HepG2 (cell line): Measurements from ENCODE around the gene DUXA. TPM values are rescaled to one million over a fixed set of nuclear protein-coding genes. Genes with fewer than 3 reads are reported as not detected.

ENCODE experiments used
- KDM5A ChIP-seq: fragments of 200-600 bp; sonication (generic); IDR thresholded peaks from 2 replicates; pipeline ENCODE4 v1.7.0; 2018; ENCODE audit warnings: antibody characterized with exemption, mild to moderate bottlenecking, low read length, borderline replicate concordance
- KLF15 ChIP-seq: sonication (generic); formaldehyde crosslinking; IDR thresholded peaks from 2 replicates; pipeline ENCODE4 v1.8.1; 2023; ENCODE audit warnings: borderline replicate concordance, mild to moderate bottlenecking, inconsistent platforms, missing genetic modification reagents, mixed read lengths
- MEF2D ChIP-seq: sonication (generic); formaldehyde crosslinking; IDR thresholded peaks from 2 replicates; pipeline ENCODE4 v1.5.1; 2020; ENCODE audit warnings: mild to moderate bottlenecking, missing genetic modification reagents
- NR3C1 ChIP-seq: sonication (generic); formaldehyde crosslinking; IDR thresholded peaks from 2 replicates; pipeline ENCODE4 v1.4.0; 2020; ENCODE audit warnings: missing genetic modification reagents
- SCMH1 ChIP-seq: sonication (generic); formaldehyde crosslinking; IDR thresholded peaks from 2 replicates; pipeline ENCODE4 v1.9.0; 2021; ENCODE audit warnings: missing genetic modification reagents, mild to moderate bottlenecking, borderline replicate concordance
- ZNF121 ChIP-seq: sonication (generic); formaldehyde crosslinking; IDR thresholded peaks from 2 replicates; pipeline ENCODE4 v1.5.0; 2020; ENCODE audit warnings: mild to moderate bottlenecking, missing genetic modification reagents
- ZNF337 ChIP-seq: sonication (generic); formaldehyde crosslinking; IDR thresholded peaks from 2 replicates; pipeline ENCODE4 v1.5.1; 2020; ENCODE audit warnings: missing genetic modification reagents, low read depth, mild to moderate bottlenecking, borderline replicate concordance
- ZNF354B ChIP-seq: sonication (generic); formaldehyde crosslinking; IDR thresholded peaks from 2 replicates; pipeline ENCODE4 v1.8.0; 2022; ENCODE audit warnings: mild to moderate bottlenecking, missing genetic modification reagents
- ZNF703 ChIP-seq: sonication (generic); formaldehyde crosslinking; IDR thresholded peaks from 2 replicates; pipeline ENCODE4 v1.5.1; 2020; ENCODE audit warnings: missing genetic modification reagents, mild to moderate bottlenecking, moderate library complexity, borderline replicate concordance
- polyA plus RNA-seq, 8 experiments: library from polyadenylated mRNA; depleted of rRNA in 3 of 8; stranded (reverse) in 7 of 8; unstranded in 1 of 8; fragments of >200 nt; fragmentation: Illumina TruSeq in 4 of 8; extraction: Trizol in 4 of 8; gene quantifications; 2 replicates each; pipeline versions ENCODE4 v1.2.1 to v1.2.3, GENCODE V29; 2011 to 2016; ENCODE audit warnings: low read depth in 4 of 8, missing spikeins in 1 of 8, mixed read lengths in 1 of 8; ENCODE audit not compliant: insufficient read depth in 1 of 8
- total RNA-seq, 5 experiments: library from RNA; depleted of rRNA; stranded (reverse); fragments of >200 nt; fragmentation: Illumina TruSeq; extraction: Trizol; gene quantifications; 2 replicates each; pipeline ENCODE4 v1.2.3, GENCODE V29; 2016; ENCODE audit warnings: low read depth in 1 of 5
- TF ChIP-seq, protein P1 (sequence below), 2 experiments: sonication (generic) in 1 of 2; formaldehyde crosslinking in 1 of 2; IDR thresholded peaks; 2 replicates each; pipeline versions ENCODE4 v1.4.0 to v1.6.1; 2016 to 2020; ENCODE audit warnings: borderline replicate concordance in 1 of 2, low read depth in 1 of 2, mild to moderate bottlenecking in 1 of 2, missing genetic modification reagents in 1 of 2
- TF ChIP-seq, protein P2 (sequence below): sonication (generic); formaldehyde crosslinking; IDR thresholded peaks from 2 replicates; pipeline ENCODE4 v1.4.0; 2020; ENCODE audit warnings: missing genetic modification reagents
- TF ChIP-seq, protein P3 (sequence below): sonication (generic); formaldehyde crosslinking; IDR thresholded peaks from 2 replicates; pipeline ENCODE4 v1.8.1; 2023; ENCODE audit warnings: missing genetic modification reagents, mild to moderate bottlenecking, borderline replicate concordance

The DUXA gene
- total and polyA plus RNA-seq, 2 of the 13 experiments (the other 11 are each of a cell fraction or from before 2014, with no cell fraction given), result not detected

DNA sequence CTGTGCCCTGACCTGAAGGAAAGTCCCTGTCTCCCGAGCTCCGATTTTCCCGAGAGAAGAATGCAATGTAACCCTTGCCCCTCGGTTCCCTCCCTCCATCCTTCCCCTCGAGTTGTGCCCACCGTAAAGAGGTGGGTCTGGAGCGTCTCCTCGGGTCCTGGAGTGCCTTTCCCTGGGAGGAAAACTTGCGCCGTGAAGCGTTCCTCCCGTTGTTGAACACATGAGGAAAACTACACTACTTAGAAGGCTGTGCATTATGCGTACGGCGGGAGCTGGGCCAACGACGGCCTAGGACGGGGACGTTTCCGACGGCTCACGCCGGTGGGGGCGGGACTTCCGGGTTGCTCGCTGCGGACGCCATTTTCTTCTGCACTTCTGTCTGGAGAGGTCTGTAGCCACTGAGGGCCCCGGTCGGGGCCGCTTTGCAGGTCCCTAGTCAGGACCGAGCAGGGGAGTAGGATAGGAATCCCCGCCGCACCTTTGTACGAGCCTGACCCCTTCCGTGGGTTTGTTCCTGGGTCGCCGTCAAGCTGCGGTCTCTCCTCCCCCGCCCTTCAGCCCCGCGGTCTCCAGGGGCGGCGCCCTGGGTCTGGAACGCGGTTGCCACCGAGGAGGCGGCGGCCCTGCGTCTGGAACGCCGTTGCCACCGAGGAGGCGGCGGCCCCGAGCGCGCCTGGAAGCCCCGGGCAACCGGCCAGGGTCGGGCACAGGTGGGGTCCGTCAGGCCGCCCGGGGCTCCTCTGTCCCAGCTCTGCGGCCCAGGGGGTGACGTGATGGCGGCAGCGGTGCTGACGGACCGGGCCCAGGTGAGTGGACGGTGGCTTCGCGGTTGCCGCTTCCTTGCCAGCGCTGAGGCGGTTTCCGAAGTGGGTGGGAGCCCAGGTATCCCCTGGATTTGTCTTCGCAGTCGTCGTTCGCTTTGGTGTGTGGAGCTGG lies 24.1 kb upstream of the DUXA start, which contains the start of gene ZNF264 (continued):
- TF ChIP-seq, protein P1, sequence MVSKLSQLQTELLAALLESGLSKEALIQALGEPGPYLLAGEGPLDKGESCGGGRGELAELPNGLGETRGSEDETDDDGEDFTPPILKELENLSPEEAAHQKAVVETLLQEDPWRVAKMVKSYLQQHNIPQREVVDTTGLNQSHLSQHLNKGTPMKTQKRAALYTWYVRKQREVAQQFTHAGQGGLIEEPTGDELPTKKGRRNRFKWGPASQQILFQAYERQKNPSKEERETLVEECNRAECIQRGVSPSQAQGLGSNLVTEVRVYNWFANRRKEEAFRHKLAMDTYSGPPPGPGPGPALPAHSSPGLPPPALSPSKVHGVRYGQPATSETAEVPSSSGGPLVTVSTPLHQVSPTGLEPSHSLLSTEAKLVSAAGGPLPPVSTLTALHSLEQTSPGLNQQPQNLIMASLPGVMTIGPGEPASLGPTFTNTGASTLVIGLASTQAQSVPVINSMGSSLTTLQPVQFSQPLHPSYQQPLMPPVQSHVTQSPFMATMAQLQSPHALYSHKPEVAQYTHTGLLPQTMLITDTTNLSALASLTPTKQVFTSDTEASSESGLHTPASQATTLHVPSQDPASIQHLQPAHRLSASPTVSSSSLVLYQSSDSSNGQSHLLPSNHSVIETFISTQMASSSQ (IDR thresholded peaks at IDR 0.05; ENCODE audit: low read depth), result no peak
- TF ChIP-seq, protein P1 (CRISPR knock-in tag; IDR thresholded peaks at IDR 0.05; ENCODE audit: borderline replicate concordance), result no peak
- TF ChIP-seq ZNF121 (no peak), KDM5A (peak; percentile 27; the same call in 1 of the 2 replicates), ZNF354B (CRISPR knock-in tag) (0 out of 2 replicates have a peak, but pooled peaks have one; percentile 64), KLF15 (CRISPR knock-in tag) (no peak), ZNF703 (CRISPR knock-in tag) (no peak), SCMH1 (CRISPR knock-in tag) (no peak), MEF2D (no peak), NR3C1 (no peak), ZNF337 (no peak)
- TF ChIP-seq, protein P2, sequence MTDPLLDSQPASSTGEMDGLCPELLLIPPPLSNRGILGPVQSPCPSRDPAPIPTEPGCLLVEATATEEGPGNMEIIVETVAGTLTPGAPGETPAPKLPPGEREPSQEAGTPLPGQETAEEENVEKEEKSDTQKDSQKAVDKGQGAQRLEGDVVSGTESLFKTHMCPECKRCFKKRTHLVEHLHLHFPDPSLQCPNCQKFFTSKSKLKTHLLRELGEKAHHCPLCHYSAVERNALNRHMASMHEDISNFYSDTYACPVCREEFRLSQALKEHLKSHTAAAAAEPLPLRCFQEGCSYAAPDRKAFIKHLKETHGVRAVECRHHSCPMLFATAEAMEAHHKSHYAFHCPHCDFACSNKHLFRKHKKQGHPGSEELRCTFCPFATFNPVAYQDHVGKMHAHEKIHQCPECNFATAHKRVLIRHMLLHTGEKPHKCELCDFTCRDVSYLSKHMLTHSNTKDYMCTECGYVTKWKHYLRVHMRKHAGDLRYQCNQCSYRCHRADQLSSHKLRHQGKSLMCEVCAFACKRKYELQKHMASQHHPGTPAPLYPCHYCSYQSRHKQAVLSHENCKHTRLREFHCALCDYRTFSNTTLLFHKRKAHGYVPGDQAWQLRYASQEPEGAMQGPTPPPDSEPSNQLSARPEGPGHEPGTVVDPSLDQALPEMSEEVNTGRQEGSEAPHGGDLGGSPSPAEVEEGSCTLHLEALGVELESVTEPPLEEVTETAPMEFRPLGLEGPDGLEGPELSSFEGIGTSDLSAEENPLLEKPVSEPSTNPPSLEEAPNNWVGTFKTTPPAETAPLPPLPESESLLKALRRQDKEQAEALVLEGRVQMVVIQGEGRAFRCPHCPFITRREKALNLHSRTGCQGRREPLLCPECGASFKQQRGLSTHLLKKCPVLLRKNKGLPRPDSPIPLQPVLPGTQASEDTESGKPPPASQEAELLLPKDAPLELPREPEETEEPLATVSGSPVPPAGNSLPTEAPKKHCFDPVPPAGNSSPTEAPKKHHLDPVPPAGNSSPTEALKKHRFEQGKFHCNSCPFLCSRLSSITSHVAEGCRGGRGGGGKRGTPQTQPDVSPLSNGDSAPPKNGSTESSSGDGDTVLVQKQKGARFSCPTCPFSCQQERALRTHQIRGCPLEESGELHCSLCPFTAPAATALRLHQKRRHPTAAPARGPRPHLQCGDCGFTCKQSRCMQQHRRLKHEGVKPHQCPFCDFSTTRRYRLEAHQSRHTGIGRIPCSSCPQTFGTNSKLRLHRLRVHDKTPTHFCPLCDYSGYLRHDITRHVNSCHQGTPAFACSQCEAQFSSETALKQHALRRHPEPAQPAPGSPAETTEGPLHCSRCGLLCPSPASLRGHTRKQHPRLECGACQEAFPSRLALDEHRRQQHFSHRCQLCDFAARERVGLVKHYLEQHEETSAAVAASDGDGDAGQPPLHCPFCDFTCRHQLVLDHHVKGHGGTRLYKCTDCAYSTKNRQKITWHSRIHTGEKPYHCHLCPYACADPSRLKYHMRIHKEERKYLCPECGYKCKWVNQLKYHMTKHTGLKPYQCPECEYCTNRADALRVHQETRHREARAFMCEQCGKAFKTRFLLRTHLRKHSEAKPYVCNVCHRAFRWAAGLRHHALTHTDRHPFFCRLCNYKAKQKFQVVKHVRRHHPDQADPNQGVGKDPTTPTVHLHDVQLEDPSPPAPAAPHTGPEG (CRISPR knock-in tag), result no peak
- TF ChIP-seq, protein P3, sequence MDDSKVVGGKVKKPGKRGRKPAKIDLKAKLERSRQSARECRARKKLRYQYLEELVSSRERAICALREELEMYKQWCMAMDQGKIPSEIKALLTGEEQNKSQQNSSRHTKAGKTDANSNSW, result no peak
